Panc1 (cell line): ENCODE results near the gene DCUN1D1. TPM values are rescaled to one million over a fixed set of nuclear protein-coding genes. Genes with fewer than 3 reads are reported as not detected.

ENCODE experiments used
- ATAC-seq: fragments of 200-7000 bp; cut with Tn5 transposase; 2 replicates; pipeline ENCODE4 v1.9.1; 2020; ENCODE audit warnings: mild to moderate bottlenecking, moderate library complexity
- BruUV-seq: library from RNA; stranded (reverse); fragments of 400-500 nt; replicated peaks from 2 replicates; lab custom pipeline; 2021; lab: Mats Ljungman, UMichigan
- CTCF ChIA-PET: fragments of 300-600 bp; sonication (Branson Sonifier 250); formaldehyde crosslinking; loops from one replicate; lab custom pipeline; 2022; ENCODE audit warnings: antibody characterized with exemption; lab: Charles Lee
- POLR2A ChIA-PET: fragments of 300-600 bp; sonication (Branson Sonifier 250); formaldehyde crosslinking; loops from one replicate; lab custom pipeline; 2022; ENCODE audit warnings: antibody characterized with exemption; lab: Charles Lee
- DNase-seq: peaks from one replicate; pipeline ENCODE4 v3.0.0-alpha.2; 2010; ENCODE audit warnings: low read depth, low spot score
- H3K27ac ChIP-seq: 2 replicates; pipeline ENCODE4 v1.5.1; 2011; ENCODE audit warnings: mild to moderate bottlenecking, low read length, inconsistent platforms
- H3K27me3 ChIP-seq: fragments of 200-500 bp; sonication (Bioruptor generic); 2 replicates; pipeline ENCODE4 v1.6.0; 2014; ENCODE audit warnings: low read length, inconsistent platforms; ENCODE audit not compliant: control insufficient read depth, insufficient read depth
- H3K36me3 ChIP-seq: fragments of 200-500 bp; sonication (Bioruptor generic); 2 replicates; pipeline ENCODE4 v1.5.1; 2014; ENCODE audit warnings: inconsistent platforms, mild to moderate bottlenecking, low read length, moderate library complexity; ENCODE audit not compliant: control insufficient read depth, insufficient read depth
- H3K4me1 ChIP-seq: 2 replicates; pipeline ENCODE4 v1.5.1; 2011; ENCODE audit warnings: inconsistent platforms, mild to moderate bottlenecking, low read length, moderate library complexity; ENCODE audit not compliant: control insufficient read depth, insufficient read depth
- H3K4me3 ChIP-seq, 2 experiments: 2 replicates each; pipeline ENCODE4 v1.5.1; 2011 to 2012; ENCODE audit warnings: low read depth in 2 of 2, low read length in 2 of 2, mild to moderate bottlenecking in 2 of 2, inconsistent platforms in 1 of 2, moderate library complexity in 1 of 2
- H3K9me3 ChIP-seq: fragments of 200-500 bp; sonication (Bioruptor generic); 2 replicates; pipeline ENCODE4 v1.5.1; 2014; ENCODE audit warnings: low read depth, mild to moderate bottlenecking, inconsistent platforms, low read length, moderate library complexity; ENCODE audit not compliant: control insufficient read depth, insufficient read depth
- POLR2AphosphoS5 ChIP-seq: IDR thresholded peaks from 2 replicates; pipeline ENCODE4 v1.6.1; 2012; ENCODE audit warnings: mild to moderate bottlenecking, low read depth, low read length, moderate library complexity
- SIN3A ChIP-seq: IDR thresholded peaks from 2 replicates; pipeline ENCODE4 v1.6.1; 2012; ENCODE audit warnings: low read depth, mild to moderate bottlenecking, low read length, moderate library complexity, borderline replicate concordance; ENCODE audit not compliant: insufficient read depth
- TCF7L2 ChIP-seq: IDR thresholded peaks from 2 replicates; pipeline ENCODE4 v1.6.1; 2011; ENCODE audit warnings: mild to moderate bottlenecking, low read depth, low read length, inconsistent platforms
- in situ Hi-C: cut with HindIII; loops from 2 replicates; pipeline ENCODE4 v1.10.0; 2016; ENCODE audit warnings: low sequenced_read_pairs, low pct_unique_long_range_greater_than_20kb
- intact Hi-C: fragments of 100-400 bp; cut with micrococcal nuclease; formaldehyde crosslinking; loops from one replicate; pipeline ENCODE4 v1.10.0; 2022; ENCODE audit not compliant: unreplicated experiment
- total RNA-seq: library from RNA; stranded (reverse); gene quantifications from one replicate; pipeline ENCODE4 v1.2.1, GENCODE V29; 2021; ENCODE audit not compliant: unreplicated experiment
- TF ChIP-seq, protein P1 (sequence below): fragments of 450-650 bp; IDR thresholded peaks from 2 replicates; pipeline ENCODE4 v1.5.1; 2017; ENCODE audit warnings: mild to moderate bottlenecking
- TF ChIP-seq, protein P2 (sequence below), 2 experiments: IDR thresholded peaks; 2 replicates each; pipeline ENCODE4 v1.6.1; 2011 to 2012; ENCODE audit warnings: low read depth in 2 of 2, control low read depth in 1 of 2, low read length in 1 of 2, mild to moderate bottlenecking in 1 of 2, moderate library complexity in 1 of 2; ENCODE audit not compliant: insufficient read depth in 1 of 2

The DCUN1D1 gene
- total RNA-seq, 1 experiment from 2014 or later, result 68.1 TPM

DNA sequence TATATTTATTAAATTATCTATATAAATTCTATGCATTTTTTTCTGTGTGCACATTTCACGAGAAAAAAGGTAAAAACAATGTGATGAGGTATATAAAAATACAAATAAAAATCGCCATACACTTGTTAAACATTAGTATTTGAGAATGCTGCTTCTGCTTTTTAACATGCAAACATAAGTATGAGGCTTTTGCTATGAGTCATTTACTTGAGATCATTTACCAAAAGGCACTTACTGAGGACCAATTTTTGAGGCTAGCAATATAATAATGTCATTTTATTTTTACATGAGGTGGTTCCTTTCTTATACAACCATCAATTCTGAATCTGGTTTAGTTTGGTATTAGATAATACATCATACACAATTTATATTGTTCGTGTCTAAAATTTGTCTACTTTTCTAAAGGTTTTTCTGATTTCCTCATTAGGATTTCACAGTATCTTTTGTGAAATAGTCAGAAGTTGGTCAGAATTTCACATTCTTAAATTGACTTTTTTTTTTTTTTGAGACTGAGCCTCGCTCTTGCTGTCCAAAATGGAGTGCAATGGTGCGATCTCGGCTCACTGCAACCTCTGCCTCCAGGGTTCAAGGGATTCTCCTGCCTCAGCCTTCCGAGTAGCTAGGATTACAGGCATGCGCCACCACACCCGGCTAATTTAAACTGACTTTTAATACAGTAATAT is 25.6 kb downstream of the DCUN1D1 start:
- no peak for ATAC-seq
- H3K27me3 ChIP-seq, result no peaks in the 10 kb centered on the region
- H3K9me3 ChIP-seq, result no peaks in the 10 kb centered on the region
- intact Hi-C loops (no loop called here), in situ Hi-C loops (no loop called here)
- POLR2A ChIA-PET, result interaction anchor here (0.6 kb wide), 1 partner anchor 9 kb away, joined by 3 read pairs; no protein-coding TSS in a partner anchor
- CTCF ChIA-PET, result no interaction called here
- H3K4me1 ChIP-seq, result no peaks in the 10 kb centered on the region
- TF ChIP-seq, protein P1, sequence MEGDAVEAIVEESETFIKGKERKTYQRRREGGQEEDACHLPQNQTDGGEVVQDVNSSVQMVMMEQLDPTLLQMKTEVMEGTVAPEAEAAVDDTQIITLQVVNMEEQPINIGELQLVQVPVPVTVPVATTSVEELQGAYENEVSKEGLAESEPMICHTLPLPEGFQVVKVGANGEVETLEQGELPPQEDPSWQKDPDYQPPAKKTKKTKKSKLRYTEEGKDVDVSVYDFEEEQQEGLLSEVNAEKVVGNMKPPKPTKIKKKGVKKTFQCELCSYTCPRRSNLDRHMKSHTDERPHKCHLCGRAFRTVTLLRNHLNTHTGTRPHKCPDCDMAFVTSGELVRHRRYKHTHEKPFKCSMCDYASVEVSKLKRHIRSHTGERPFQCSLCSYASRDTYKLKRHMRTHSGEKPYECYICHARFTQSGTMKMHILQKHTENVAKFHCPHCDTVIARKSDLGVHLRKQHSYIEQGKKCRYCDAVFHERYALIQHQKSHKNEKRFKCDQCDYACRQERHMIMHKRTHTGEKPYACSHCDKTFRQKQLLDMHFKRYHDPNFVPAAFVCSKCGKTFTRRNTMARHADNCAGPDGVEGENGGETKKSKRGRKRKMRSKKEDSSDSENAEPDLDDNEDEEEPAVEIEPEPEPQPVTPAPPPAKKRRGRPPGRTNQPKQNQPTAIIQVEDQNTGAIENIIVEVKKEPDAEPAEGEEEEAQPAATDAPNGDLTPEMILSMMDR, result no peak
- TF ChIP-seq POLR2AphosphoS5 (no peak), TCF7L2 (no peak)
- no peak overlapping the region for H3K4me3 ChIP-seq
- H3K27ac ChIP-seq, result no peak overlapping the region
- H3K36me3 ChIP-seq, result no peaks in the 10 kb centered on the region; the same call in 1 of the 2 replicates
- no peak for DNase-seq
- TSS peak; percentile 1 for BruUV-seq

DNA sequence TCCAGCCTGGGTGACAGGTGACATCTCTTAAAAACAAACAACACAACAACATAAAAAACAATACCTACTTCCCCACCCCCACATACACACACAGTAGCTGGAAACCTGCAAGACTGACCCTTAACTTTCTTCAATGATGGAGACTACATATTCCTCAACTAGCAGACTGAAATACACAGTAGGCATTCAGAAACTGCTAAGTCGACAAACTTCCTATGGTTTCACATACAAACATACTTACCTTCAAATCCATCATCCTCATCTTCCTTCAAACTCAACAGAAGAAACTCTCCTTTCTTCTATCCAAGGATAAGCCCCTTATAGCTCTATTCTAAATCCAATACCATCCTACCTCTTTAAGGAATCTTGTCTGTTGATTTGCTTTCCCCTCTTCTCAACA is 30.6 kb downstream of the DCUN1D1 start:
- H3K27me3 ChIP-seq, result no peaks in the 10 kb centered on the region
- peaks cover 5% of the 10 kb centered on the region for H3K36me3 ChIP-seq
- H3K9me3 ChIP-seq, result no peaks in the 10 kb centered on the region
- H3K27ac ChIP-seq, result no peak overlapping the region
- in situ Hi-C loops, result no loop called here
- no peaks in the 10 kb centered on the region for H3K4me1 ChIP-seq
- no peak overlapping the region for H3K4me3 ChIP-seq
- no TSS peak for BruUV-seq
- ChIA-PET CTCF (no interaction called here), POLR2A (no interaction called here)
- intact Hi-C loops, result no loop called here
- no peak for ATAC-seq
- no peak for DNase-seq
- TF ChIP-seq, protein P2, sequence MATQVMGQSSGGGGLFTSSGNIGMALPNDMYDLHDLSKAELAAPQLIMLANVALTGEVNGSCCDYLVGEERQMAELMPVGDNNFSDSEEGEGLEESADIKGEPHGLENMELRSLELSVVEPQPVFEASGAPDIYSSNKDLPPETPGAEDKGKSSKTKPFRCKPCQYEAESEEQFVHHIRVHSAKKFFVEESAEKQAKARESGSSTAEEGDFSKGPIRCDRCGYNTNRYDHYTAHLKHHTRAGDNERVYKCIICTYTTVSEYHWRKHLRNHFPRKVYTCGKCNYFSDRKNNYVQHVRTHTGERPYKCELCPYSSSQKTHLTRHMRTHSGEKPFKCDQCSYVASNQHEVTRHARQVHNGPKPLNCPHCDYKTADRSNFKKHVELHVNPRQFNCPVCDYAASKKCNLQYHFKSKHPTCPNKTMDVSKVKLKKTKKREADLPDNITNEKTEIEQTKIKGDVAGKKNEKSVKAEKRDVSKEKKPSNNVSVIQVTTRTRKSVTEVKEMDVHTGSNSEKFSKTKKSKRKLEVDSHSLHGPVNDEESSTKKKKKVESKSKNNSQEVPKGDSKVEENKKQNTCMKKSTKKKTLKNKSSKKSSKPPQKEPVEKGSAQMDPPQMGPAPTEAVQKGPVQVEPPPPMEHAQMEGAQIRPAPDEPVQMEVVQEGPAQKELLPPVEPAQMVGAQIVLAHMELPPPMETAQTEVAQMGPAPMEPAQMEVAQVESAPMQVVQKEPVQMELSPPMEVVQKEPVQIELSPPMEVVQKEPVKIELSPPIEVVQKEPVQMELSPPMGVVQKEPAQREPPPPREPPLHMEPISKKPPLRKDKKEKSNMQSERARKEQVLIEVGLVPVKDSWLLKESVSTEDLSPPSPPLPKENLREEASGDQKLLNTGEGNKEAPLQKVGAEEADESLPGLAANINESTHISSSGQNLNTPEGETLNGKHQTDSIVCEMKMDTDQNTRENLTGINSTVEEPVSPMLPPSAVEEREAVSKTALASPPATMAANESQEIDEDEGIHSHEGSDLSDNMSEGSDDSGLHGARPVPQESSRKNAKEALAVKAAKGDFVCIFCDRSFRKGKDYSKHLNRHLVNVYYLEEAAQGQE (IDR thresholded peaks at IDR 0.05; ENCODE audit: insufficient read depth in 1 of 2, low read depth in 2 of 2, low read length in 1 of 2), result no peak
- no peak for TF ChIP-seq SIN3A
- TF ChIP-seq, protein P1, result no peak
- TF ChIP-seq TCF7L2, result no peak
- TF ChIP-seq POLR2AphosphoS5, result no peak
